ENCODE results near the gene HSP90AA1. TPM values are rescaled to one million over a fixed set of nuclear protein-coding genes. Genes with fewer than 3 reads are reported as not detected.
"Not testable (repeated sequence)": the region's sequence is repeated elsewhere in the genome, so short reads cannot be mapped to it uniquely, and the experiment has no call there.

HSP90AA1 gene
- 100 to 1,000 TPM; 214 to 399 TPM for total RNA-seq

- peak; percentile 78 for DNase-seq (ENCODE audit: low spot score)
- Histone ChIP-seq H3K36me3 (peaks cover 36% of the 10 kb centered on the region), H3K4me3 (peak within 1 kb of the TSS; percentile 95), H3K4me1 (ENCODE audit: control insufficient read depth in 1 of 2, low read depth in 2 of 2) (peaks cover 35 to 44% of the 10 kb centered on the region in 2 donors), H3K27me3 (replicated peaks; ENCODE audit: insufficient read depth) (no peaks in the 10 kb centered on the region), H3K27ac (peak within 1 kb of the TSS; percentile 98 to 99), H3K9me3 (no peaks in the 10 kb centered on the region)
- peak; percentile 88 for ATAC-seq (ENCODE audit: insufficient number of reproducible peaks, low FRiP score, low read depth)
- TF ChIP-seq, protein P1, sequence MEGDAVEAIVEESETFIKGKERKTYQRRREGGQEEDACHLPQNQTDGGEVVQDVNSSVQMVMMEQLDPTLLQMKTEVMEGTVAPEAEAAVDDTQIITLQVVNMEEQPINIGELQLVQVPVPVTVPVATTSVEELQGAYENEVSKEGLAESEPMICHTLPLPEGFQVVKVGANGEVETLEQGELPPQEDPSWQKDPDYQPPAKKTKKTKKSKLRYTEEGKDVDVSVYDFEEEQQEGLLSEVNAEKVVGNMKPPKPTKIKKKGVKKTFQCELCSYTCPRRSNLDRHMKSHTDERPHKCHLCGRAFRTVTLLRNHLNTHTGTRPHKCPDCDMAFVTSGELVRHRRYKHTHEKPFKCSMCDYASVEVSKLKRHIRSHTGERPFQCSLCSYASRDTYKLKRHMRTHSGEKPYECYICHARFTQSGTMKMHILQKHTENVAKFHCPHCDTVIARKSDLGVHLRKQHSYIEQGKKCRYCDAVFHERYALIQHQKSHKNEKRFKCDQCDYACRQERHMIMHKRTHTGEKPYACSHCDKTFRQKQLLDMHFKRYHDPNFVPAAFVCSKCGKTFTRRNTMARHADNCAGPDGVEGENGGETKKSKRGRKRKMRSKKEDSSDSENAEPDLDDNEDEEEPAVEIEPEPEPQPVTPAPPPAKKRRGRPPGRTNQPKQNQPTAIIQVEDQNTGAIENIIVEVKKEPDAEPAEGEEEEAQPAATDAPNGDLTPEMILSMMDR (IDR thresholded peaks at IDR 0.05), result no peak
These were observed at the start of gene HSP90AA1 for GRCh38 chr14:102086972-102087761. Gene HSP90AA1 (minus strand): TSS chr14:102087044. CDS start chr14:102086378, 666 bp downstream.

- DNase-seq (ENCODE audit: low spot score); H3K36me3 ChIP-seq; H3K4me1 ChIP-seq (ENCODE audit: control insufficient read depth in 1 of 2, low read depth in 2 of 2); H3K9me3 ChIP-seq; ATAC-seq (ENCODE audit: insufficient number of reproducible peaks, low FRiP score, low read depth); H3K27ac ChIP-seq; H3K27me3 ChIP-seq (replicated peaks; ENCODE audit: insufficient read depth); H3K4me3 ChIP-seq: not testable (repeated sequence)
These were observed 48.6 kb upstream of the HSP90AA1 start for GRCh38 chr14:102135456-102135855.

GRCh38 chr14:102134719-102135118 lies 47.9 kb upstream of the HSP90AA1 start:
- not testable (repeated sequence) for DNase-seq (ENCODE audit: low spot score); H3K4me1 ChIP-seq (ENCODE audit: control insufficient read depth in 1 of 2, low read depth in 2 of 2); H3K27me3 ChIP-seq (replicated peaks; ENCODE audit: insufficient read depth); H3K9me3 ChIP-seq; H3K36me3 ChIP-seq; ATAC-seq (ENCODE audit: insufficient number of reproducible peaks, low FRiP score, low read depth); H3K4me3 ChIP-seq; H3K27ac ChIP-seq

DNA sequence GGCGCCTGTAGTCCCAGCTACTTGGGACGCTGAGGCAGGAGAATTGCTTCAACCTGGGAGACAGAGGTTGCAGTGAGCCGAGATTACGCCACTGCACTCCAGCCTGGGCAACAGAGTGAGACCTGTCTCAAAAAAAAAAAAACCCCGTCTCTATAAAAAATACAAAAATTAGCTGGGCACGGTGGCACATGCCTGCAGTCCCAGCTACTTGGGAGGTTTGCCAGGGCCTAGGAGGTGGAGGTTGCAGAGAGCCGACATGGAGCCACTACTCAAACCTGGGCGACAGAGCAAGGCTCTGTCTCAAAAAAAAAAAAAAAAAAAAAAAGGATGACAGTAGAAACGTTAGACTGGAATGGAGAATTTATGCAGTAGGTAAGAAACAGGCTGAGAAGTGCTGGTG lies 47.2 kb upstream of the HSP90AA1 start:
- H3K9me3 ChIP-seq; H3K4me1 ChIP-seq (ENCODE audit: control insufficient read depth in 1 of 2, low read depth in 2 of 2); H3K36me3 ChIP-seq; H3K27me3 ChIP-seq (replicated peaks; ENCODE audit: insufficient read depth); DNase-seq (ENCODE audit: low spot score); H3K27ac ChIP-seq; ATAC-seq (ENCODE audit: insufficient number of reproducible peaks, low FRiP score, low read depth); H3K4me3 ChIP-seq: not testable (repeated sequence)

GRCh38 chr14:102131741-102132140 lies 44.9 kb upstream of the HSP90AA1 start:
- no peaks in the 10 kb centered on the region for H3K4me1 ChIP-seq (ENCODE audit: control insufficient read depth in 1 of 2, low read depth in 2 of 2)

GRCh38 chr14:102126807-102127455 lies 40.1 kb upstream of the HSP90AA1 start:
- no peaks in the 10 kb centered on the region for H3K9me3 ChIP-seq
- H3K4me3 ChIP-seq, result no peak overlapping the region
- no peaks in the 10 kb centered on the region for H3K4me1 ChIP-seq (ENCODE audit: control insufficient read depth in 1 of 2, low read depth in 2 of 2)
- no peaks in the 10 kb centered on the region for H3K27me3 ChIP-seq (replicated peaks; ENCODE audit: insufficient read depth)
- DNase-seq (ENCODE audit: low spot score) (no peak), ATAC-seq (ENCODE audit: insufficient number of reproducible peaks, low FRiP score, low read depth) (no peak)
- no peaks in the 10 kb centered on the region for H3K36me3 ChIP-seq
- no peak overlapping the region for H3K27ac ChIP-seq
- TF ChIP-seq, protein P1 (IDR thresholded peaks at IDR 0.05), result no peak

More at GRCh38 chr14:102131741-102132140, 44.9 kb upstream of the HSP90AA1 start:
- no peaks in the 10 kb centered on the region for H3K27me3 ChIP-seq (replicated peaks; ENCODE audit: insufficient read depth)
- ATAC-seq (ENCODE audit: insufficient number of reproducible peaks, low FRiP score, low read depth) (no peak), DNase-seq (ENCODE audit: low spot score) (no peak)
- H3K36me3 ChIP-seq, result no peaks in the 10 kb centered on the region
- H3K9me3 ChIP-seq, result no peaks in the 10 kb centered on the region
- TF ChIP-seq, protein P1 (IDR thresholded peaks at IDR 0.05), result no peak
- no peak overlapping the region for H3K4me3 ChIP-seq
- no peak overlapping the region for H3K27ac ChIP-seq

Measured in thoracic aorta (tissue), 2 donors.